CD14-positive monocyte (primary cell): ENCODE measurements around the gene CHCHD10. TPM values are rescaled to one million over a fixed set of nuclear protein-coding genes. Genes with fewer than 3 reads are reported as not detected.

Experiments
- DNase-seq, 3 donors: peaks; one replicate each; pipeline ENCODE4 v3.0.0-alpha.2; 2011 to 2022
- H2AFZ ChIP-seq: 2 replicates; pipeline ENCODE4 v1.6.0; 2012; ENCODE audit warnings: mild to moderate bottlenecking, low read depth, low read length, inconsistent platforms; ENCODE audit not compliant: insufficient read depth, poor library complexity, severe bottlenecking
- H3K27ac ChIP-seq, 2 donors: 1 replicate in 1 of 2; 2 replicates in 1 of 2; pipeline ENCODE4 v1.5.1; 2012 to 2013; ENCODE audit warnings: low read length in 2 of 2, control low read depth in 1 of 2, inconsistent platforms in 1 of 2, low read depth in 1 of 2, mild to moderate bottlenecking in 1 of 2
- H3K27me3 ChIP-seq, 2 donors: one replicate each; pipeline versions ENCODE4 v1.6.0 to v1.6.1; 2011 to 2013; ENCODE audit warnings: low read length in 2 of 2; ENCODE audit not compliant: control insufficient read depth in 2 of 2, insufficient read depth in 2 of 2
- H3K36me3 ChIP-seq, 2 donors: replicated peaks in 1 of 2; 1 replicate in 1 of 2; 2 replicates in 1 of 2; pipeline versions ENCODE4 v1.5.1 to v1.6.1; 2012 to 2013; ENCODE audit warnings: low read length in 2 of 2, control low read depth in 1 of 2, inconsistent platforms in 1 of 2, mild to moderate bottlenecking in 1 of 2; ENCODE audit not compliant: insufficient read depth in 2 of 2, control insufficient read depth in 1 of 2
- H3K4me1 ChIP-seq, 2 donors: 1 replicate in 1 of 2; 2 replicates in 1 of 2; pipeline versions ENCODE4 v1.5.1 to v1.6.1; 2012 to 2013; ENCODE audit warnings: low read length in 2 of 2, control low read depth in 1 of 2, inconsistent platforms in 1 of 2, mild to moderate bottlenecking in 1 of 2, moderate library complexity in 1 of 2; ENCODE audit not compliant: insufficient read depth in 2 of 2, control insufficient read depth in 1 of 2
- H3K4me2 ChIP-seq: replicated peaks from 2 replicates; pipeline ENCODE3; 2012; ENCODE audit warnings: low read length, moderate library complexity, mild to moderate bottlenecking; ENCODE audit not compliant: poor library complexity, severe bottlenecking; ENCODE audit errors: extremely low read depth
- H3K4me3 ChIP-seq, 3 experiments: fragments of 200-600 bp in 1 of 3; sonication (generic) in 1 of 3; replicated peaks in 1 of 3; 1 replicate in 2 of 3; 2 replicates in 1 of 3; pipeline ENCODE4 v1.5.1; 2011 to 2013; ENCODE audit warnings: low read length in 3 of 3, mild to moderate bottlenecking in 3 of 3, control low read depth in 2 of 3, low read depth in 2 of 3, inconsistent platforms in 1 of 3, moderate library complexity in 1 of 3
- H3K79me2 ChIP-seq: 2 replicates; pipeline ENCODE4 v1.6.0; 2012; ENCODE audit warnings: mild to moderate bottlenecking, control low read depth, inconsistent platforms, low read length, moderate library complexity; ENCODE audit not compliant: insufficient read depth
- H3K9ac ChIP-seq: 2 replicates; pipeline ENCODE4 v1.6.0; 2017; ENCODE audit warnings: low read length, mild to moderate bottlenecking; ENCODE audit not compliant: insufficient read depth, poor library complexity, severe bottlenecking
- H3K9me3 ChIP-seq, 2 donors: replicated peaks in 1 of 2; 1 replicate in 1 of 2; 2 replicates in 1 of 2; pipeline versions ENCODE4 v1.5.1 to v1.6.1; 2012 to 2013; ENCODE audit warnings: low read length in 2 of 2, control low read depth in 1 of 2; ENCODE audit not compliant: control insufficient read depth in 1 of 2, insufficient read depth in 1 of 2
- H4K20me1 ChIP-seq: 2 replicates; pipeline ENCODE4 v1.6.0; 2012; ENCODE audit warnings: mild to moderate bottlenecking, low read length, control low read depth, moderate library complexity; ENCODE audit not compliant: insufficient read depth
- H3K27ac Mint-ChIP-seq, 7 donors: one replicate each; pipeline ENCODE4 v1.8.0; 2020; ENCODE audit warnings: mild to moderate bottlenecking in 7 of 7, mixed read lengths in 7 of 7, moderate library complexity in 6 of 7, inconsistent platforms in 2 of 7
- H3K27me3 Mint-ChIP-seq, 3 donors: one replicate each; pipeline ENCODE4 v1.8.0; 2021 to 2022; ENCODE audit warnings: low read depth in 3 of 3, mild to moderate bottlenecking in 3 of 3, mixed read lengths in 3 of 3, moderate library complexity in 3 of 3, inconsistent platforms in 1 of 3
- H3K36me3 Mint-ChIP-seq, 2 donors: one replicate each; pipeline ENCODE4 v1.8.0; 2020; ENCODE audit warnings: mixed read lengths in 2 of 2, inconsistent platforms in 1 of 2, mild to moderate bottlenecking in 1 of 2
- H3K4me1 Mint-ChIP-seq: one replicate; pipeline ENCODE4 v1.8.0; 2020; ENCODE audit warnings: mild to moderate bottlenecking, mixed read lengths
- H3K4me3 Mint-ChIP-seq, 2 donors: one replicate each; pipeline ENCODE4 v1.8.0; 2020; ENCODE audit warnings: mild to moderate bottlenecking in 2 of 2, mixed read lengths in 2 of 2, moderate library complexity in 1 of 2
- H3K9me3 Mint-ChIP-seq, 7 donors: one replicate each; pipeline ENCODE4 v1.8.0; 2020 to 2022; ENCODE audit warnings: mixed read lengths in 7 of 7, mild to moderate bottlenecking in 6 of 7, moderate library complexity in 6 of 7, inconsistent platforms in 2 of 7
- WGBS: methylation state at CpG from one replicate; pipeline ENCODE4 v1.1.5; 2013; ENCODE audit warnings: missing lambda C conversion rate; ENCODE audit not compliant: insufficient coverage; 5-methylcytosine and 5-hydroxymethylcytosine counted together
- intact Hi-C, 2 donors: fragments of 100-400 bp; cut with micrococcal nuclease; formaldehyde crosslinking; loops; one replicate each; pipeline versions ENCODE4 v1.15.0 to v1.15.1; 2023
- polyA plus RNA-seq, 3 donors: library from polyadenylated mRNA; depleted of rRNA in 1 of 3; unstranded in 2 of 3; stranded (reverse) in 1 of 3; fragments of 300-500 nt in 2 of 3; fragments of >200 nt in 1 of 3; fragmentation: Illumina TruSeq in 2 of 3; gene quantifications; 1 replicate in 2 of 3; 2 replicates in 1 of 3; pipeline ENCODE4 v1.2.3, GENCODE V29; 2012 to 2021
- TF ChIP-seq, protein P1 (sequence below): fragments of 200-600 bp; IDR thresholded peaks from one replicate; pipeline ENCODE4 v1.8.0; 2022; ENCODE audit warnings: antibody characterized with exemption, mild to moderate bottlenecking

CHCHD10 gene
- polyA plus RNA-seq, 3 donors: 15.3 to 46.7 (median 26.8) TPM

DNA sequence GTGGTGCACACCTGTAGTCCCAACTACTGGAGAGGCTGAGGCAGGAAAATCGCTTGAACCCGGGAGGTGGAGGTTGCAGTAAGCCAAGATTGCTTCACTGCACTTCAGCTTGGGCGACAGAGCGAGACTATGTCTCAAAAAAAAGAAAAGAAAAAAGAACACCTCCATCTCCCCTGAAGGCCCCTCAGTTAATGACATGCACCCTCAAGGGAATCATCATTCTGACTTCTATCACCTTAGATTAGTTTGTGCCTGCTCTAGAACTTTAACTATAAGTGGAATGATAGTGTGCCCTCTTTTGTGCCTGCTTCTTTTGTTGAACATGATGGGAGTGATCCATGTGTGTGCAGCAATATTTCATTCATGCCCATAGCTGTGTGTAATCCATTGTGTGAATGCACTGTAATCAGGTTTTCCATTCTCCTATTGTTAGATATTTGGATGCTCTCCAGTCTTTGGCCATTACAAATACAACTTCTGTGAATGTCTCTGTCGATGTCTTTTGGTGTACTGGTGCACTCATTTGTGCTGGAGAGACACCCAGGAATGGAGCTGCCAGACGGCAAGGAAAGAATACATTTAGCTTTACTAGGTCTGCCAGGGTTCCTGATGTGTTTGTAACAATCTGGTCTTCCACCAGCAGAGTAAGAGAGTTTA is 12.7 kb downstream of the CHCHD10 start:
- peaks cover 0 to 3% (median 2%) of the 10 kb centered on the region in 3 donors for H3K27me3 Mint-ChIP-seq

DNA sequence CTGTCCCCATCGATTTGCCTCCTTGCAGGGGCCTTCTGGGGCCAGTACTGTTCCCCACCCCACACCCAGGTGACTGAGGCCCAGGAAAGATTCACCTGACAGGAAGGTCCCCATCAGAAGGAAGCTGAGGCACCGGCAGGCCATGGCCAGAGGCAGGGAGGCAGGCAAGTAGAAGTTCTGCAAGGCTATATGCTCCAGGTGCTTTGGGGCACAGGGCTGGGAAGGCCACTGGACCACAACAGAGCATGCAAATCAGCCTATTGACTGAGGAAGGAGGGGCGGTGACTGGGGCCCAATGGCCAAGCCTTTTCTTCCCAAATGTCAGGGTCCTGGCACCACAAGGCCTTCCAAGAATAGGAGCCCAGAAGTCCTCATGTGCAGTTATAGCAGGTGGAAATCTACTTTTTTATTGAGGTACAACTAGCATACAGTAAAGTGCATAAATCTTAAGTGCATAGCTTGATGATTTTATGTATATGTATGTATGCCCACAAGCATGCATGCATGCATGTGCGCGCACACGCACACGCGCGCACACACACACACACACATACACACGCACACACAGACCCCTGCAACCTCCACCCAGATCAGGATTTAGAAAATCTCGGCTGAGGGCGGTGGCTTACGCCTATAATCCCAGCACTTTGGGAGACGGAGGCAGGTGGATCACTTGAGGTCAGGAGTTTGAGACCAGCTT is 13.4 kb downstream of the CHCHD10 start, which contains the start of gene VPREB3:
Gene VPREB3 (minus strand): TSS at position 206 of the 700 bp plus-strand sequence. CDS start 62 bp downstream, at position 144.
- H2AFZ ChIP-seq: no peak within 1 kb of the TSS
- H3K4me3 ChIP-seq: no peak within 1 kb of the TSS
- H3K36me3 ChIP-seq: no peaks in the 10 kb centered on the region
- WGBS: 85% methylated on average over 10 of the region's 14 CpGs
- H4K20me1 ChIP-seq: no peaks in the 10 kb centered on the region
- peaks cover 0 to 3% (median 2%) of the 10 kb centered on the region in 3 donors for H3K27me3 Mint-ChIP-seq
- peaks cover 6% of the 10 kb centered on the region for H3K79me2 ChIP-seq
- TF ChIP-seq, protein P1, sequence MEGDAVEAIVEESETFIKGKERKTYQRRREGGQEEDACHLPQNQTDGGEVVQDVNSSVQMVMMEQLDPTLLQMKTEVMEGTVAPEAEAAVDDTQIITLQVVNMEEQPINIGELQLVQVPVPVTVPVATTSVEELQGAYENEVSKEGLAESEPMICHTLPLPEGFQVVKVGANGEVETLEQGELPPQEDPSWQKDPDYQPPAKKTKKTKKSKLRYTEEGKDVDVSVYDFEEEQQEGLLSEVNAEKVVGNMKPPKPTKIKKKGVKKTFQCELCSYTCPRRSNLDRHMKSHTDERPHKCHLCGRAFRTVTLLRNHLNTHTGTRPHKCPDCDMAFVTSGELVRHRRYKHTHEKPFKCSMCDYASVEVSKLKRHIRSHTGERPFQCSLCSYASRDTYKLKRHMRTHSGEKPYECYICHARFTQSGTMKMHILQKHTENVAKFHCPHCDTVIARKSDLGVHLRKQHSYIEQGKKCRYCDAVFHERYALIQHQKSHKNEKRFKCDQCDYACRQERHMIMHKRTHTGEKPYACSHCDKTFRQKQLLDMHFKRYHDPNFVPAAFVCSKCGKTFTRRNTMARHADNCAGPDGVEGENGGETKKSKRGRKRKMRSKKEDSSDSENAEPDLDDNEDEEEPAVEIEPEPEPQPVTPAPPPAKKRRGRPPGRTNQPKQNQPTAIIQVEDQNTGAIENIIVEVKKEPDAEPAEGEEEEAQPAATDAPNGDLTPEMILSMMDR: no peak
- peaks cover 23% of the 10 kb centered on the region for H3K4me1 Mint-ChIP-seq
- H3K9me3 Mint-ChIP-seq: peaks cover 0 to 2% (median 0%) of the 10 kb centered on the region in 7 donors
- no peak within 1 kb of the TSS for H3K4me2 ChIP-seq
- H3K27ac ChIP-seq: no peak within 1 kb of the TSS
- H3K36me3 Mint-ChIP-seq: no peaks in the 10 kb centered on the region
- H3K4me3 Mint-ChIP-seq: peak within 1 kb of the TSS in 1 of 2 donors; percentile 39
- peak within 1 kb of the TSS in 1 of 7 donors; percentile 54 for H3K27ac Mint-ChIP-seq
- no peak for DNase-seq
- no peaks in the 10 kb centered on the region for H3K27me3 ChIP-seq
- intact Hi-C loops: no loop called here
- no peaks in the 10 kb centered on the region for H3K9me3 ChIP-seq
- no peak within 1 kb of the TSS for H3K9ac ChIP-seq
- H3K4me1 ChIP-seq: peaks cover 22 to 26% of the 10 kb centered on the region in 2 donors

More for the DNA sequence above, 12.7 kb downstream of the CHCHD10 start:
- Mint-ChIP-seq H3K36me3 (no peaks in the 10 kb centered on the region), H3K4me3 (no peak overlapping the region), H3K4me1 (peaks cover 16% of the 10 kb centered on the region), H3K27ac (peak overlapping the region in 1 of 7 donors; percentile 28), H3K9me3 (peaks cover 0 to 2% (median 0%) of the 10 kb centered on the region in 7 donors)
- no peak overlapping the region for H3K4me2 ChIP-seq
- H3K79me2 ChIP-seq: no peaks in the 10 kb centered on the region
- H3K27me3 ChIP-seq: no peaks in the 10 kb centered on the region
- no peak overlapping the region for H3K9ac ChIP-seq
- H4K20me1 ChIP-seq: no peaks in the 10 kb centered on the region
- TF ChIP-seq, protein P1: no peak
- H3K27ac ChIP-seq: no peak overlapping the region
- no peak overlapping the region for H2AFZ ChIP-seq
- no peak for DNase-seq
- H3K36me3 ChIP-seq: no peaks in the 10 kb centered on the region
- H3K4me3 ChIP-seq: no peak overlapping the region
- intact Hi-C loops: no loop called here
- H3K9me3 ChIP-seq: no peaks in the 10 kb centered on the region
- H3K4me1 ChIP-seq: peaks cover 16 to 19% of the 10 kb centered on the region in 2 donors
- 100% methylated on average over 2 of the region's 6 CpGs for WGBS
